ENCODE data around the gene HERC4.
"Not testable (repeated sequence)": the region's sequence is repeated elsewhere in the genome, so short reads cannot be mapped to it uniquely, and the experiment has no call there.

Gene HERC4

DNA sequence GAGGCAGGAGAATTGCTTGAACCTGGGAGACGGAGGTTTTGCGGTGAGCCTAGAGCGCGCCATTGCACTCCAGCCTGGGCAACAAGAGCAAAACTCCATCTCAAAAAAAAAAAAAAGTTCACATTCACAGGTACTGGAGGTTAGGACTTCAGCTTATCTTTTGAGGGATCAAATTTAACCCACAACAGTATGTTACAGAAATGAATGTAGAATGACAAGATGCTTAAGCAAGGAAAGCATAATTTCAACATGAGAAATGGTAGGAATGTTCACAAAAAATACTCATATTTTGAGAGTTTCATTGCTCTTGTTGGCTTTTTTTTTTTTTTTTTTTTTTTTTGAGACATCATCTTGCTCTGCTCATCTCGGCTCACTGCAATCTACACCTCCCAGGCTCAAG is 1.9 kb upstream of the HERC4 start:
- Histone ChIP-seq H3K9me3 (ENCODE audit: control insufficient read depth, insufficient read depth, low read length) (no peaks in the 10 kb centered on the region), H3K9ac (ENCODE audit: low read depth, low read length) (no peak overlapping the region), H3K27me3 (ENCODE audit: control insufficient read depth, insufficient read depth, low read length) (no peaks in the 10 kb centered on the region), H3K4me3 (ENCODE audit: low read depth, low read length) (no peak overlapping the region), H3K27ac (ENCODE audit: low read depth, low read length) (no peak overlapping the region), H3K4me1 (ENCODE audit: control insufficient read depth, insufficient read depth, low read length) (peaks cover 28% of the 10 kb centered on the region), H3K36me3 (ENCODE audit: control insufficient read depth, insufficient read depth, low read length) (0 out of 2 replicates have a peak, but pooled peaks cover 1% of the 10 kb centered on the region)

DNA sequence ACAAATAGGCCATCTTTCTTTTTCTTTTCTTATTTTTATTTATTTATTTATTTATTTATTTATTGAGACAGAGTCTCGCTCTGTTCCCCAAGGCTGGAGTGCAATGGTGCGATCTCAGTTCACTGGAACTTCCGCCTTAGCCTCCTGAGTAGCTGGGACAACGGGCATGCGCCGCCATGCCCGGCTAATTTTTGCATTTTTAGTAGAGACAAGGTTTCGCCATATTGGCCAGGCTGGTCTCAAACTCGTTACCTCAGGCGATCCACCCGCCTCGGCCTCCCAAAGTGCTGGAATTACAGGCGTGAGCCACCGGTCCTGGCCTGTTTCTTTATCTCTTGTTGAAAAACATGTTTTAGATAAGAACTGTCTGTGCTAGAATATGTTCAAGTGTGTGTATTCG is 998 bp upstream of the HERC4 start:
- peaks cover 27% of the 10 kb centered on the region for H3K4me1 ChIP-seq (ENCODE audit: control insufficient read depth, insufficient read depth, low read length)
- not testable (repeated sequence) for H3K27ac ChIP-seq (ENCODE audit: low read depth, low read length); H3K4me3 ChIP-seq (ENCODE audit: low read depth, low read length); H3K9ac ChIP-seq (ENCODE audit: low read depth, low read length); H3K27me3 ChIP-seq (ENCODE audit: control insufficient read depth, insufficient read depth, low read length); H3K9me3 ChIP-seq (ENCODE audit: control insufficient read depth, insufficient read depth, low read length)
- H3K36me3 ChIP-seq (ENCODE audit: control insufficient read depth, insufficient read depth, low read length): peaks cover 11% of the 10 kb centered on the region

DNA sequence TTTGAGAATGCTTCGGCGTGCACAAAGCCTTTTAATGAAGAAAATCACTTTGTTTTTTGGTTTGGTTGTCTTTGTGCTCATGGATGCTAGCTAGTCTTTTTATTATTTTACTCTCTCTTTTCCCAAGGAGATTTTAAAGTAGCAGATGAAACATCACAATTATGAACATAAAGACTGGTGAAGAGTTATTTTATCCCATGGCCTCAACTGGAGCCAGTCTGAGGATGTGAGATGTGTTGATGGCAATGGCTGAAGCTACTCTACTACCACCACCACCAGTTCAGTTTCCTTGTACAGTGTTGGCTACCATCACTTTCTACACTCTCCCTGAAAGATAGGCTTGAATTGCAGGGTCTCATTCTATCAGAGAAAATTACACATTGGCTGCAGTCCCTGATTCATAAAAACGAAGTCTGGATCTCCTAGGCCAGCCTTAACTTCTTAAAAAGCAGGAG is 494 bp upstream of the HERC4 start:
- Histone ChIP-seq H3K4me3 (ENCODE audit: low read depth, low read length) (peak overlapping the region; percentile 40), H3K9ac (ENCODE audit: low read depth, low read length) (no peak overlapping the region; the same call in 1 of the 2 replicates), H3K27ac (ENCODE audit: low read depth, low read length) (peak overlapping the region; percentile 52), H3K27me3 (ENCODE audit: control insufficient read depth, insufficient read depth, low read length) (no peaks in the 10 kb centered on the region), H3K4me1 (ENCODE audit: control insufficient read depth, insufficient read depth, low read length) (peaks cover 29% of the 10 kb centered on the region), H3K9me3 (ENCODE audit: control insufficient read depth, insufficient read depth, low read length) (no peaks in the 10 kb centered on the region), H3K36me3 (ENCODE audit: control insufficient read depth, insufficient read depth, low read length) (peaks cover 14% of the 10 kb centered on the region)

DNA sequence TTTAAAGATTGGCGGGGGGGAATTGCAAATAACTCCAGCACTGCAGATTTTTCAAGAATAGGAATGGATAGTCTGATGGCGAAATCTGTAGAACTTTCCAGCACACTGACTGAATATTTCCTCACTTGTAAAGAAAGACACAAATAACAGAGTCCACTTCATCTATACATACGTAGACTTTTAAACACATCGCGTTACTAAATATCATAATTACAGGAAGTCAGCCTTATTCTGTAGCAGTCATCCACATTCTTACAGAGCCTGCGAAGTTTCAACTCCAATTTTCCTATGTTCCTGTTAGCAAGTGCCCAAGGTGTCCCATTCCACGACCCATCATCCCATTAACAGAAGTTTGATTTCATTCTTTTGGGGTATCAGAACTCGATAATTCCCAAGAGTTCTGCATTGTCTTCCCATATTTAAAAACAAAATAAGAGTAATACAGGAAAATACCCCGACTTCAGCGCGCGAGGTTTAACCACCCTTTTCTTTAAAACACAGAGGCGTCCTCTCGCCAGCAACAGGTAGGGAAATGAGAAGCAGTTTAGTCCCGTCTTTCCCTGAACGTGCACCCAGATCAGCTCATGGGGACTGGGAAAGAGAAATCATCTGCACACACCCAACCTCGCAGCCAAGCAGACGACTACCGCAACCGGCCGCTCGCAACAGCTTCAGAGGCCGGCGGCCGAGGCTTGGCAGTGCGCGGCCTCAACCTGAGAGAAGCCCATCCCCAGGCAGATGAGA is 880 bp downstream of the HERC4 start:
- H3K27me3 ChIP-seq (ENCODE audit: control insufficient read depth, insufficient read depth, low read length): no peaks in the 10 kb centered on the region
- H3K27ac ChIP-seq (ENCODE audit: low read depth, low read length): peak overlapping the region; percentile 97
- no peaks in the 10 kb centered on the region for H3K9me3 ChIP-seq (ENCODE audit: control insufficient read depth, insufficient read depth, low read length)
- H3K36me3 ChIP-seq (ENCODE audit: control insufficient read depth, insufficient read depth, low read length): peaks cover 22% of the 10 kb centered on the region
- H3K4me3 ChIP-seq (ENCODE audit: low read depth, low read length): peak overlapping the region; percentile 91
- H3K9ac ChIP-seq (ENCODE audit: low read depth, low read length): peak overlapping the region; percentile 76
- peaks cover 29% of the 10 kb centered on the region for H3K4me1 ChIP-seq (ENCODE audit: control insufficient read depth, insufficient read depth, low read length)

DNA sequence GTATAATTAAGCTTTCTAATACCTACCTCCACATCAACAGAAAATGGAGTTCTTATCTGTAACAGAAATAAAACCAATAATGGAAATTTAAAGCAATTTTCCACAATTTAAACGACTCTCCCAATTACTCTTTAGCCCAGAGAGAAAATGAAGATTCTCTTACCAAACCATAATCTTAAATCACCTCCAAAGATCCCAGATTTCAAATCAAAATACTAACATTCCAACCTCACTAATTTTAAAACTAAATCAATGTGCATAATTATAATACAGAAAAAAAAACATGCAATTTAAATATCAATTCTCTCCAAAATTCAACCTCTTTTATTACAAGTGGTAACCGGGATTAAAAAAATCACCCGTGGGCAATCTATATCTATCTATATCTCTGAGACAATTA is 1.5 kb downstream of the HERC4 start:
- H3K36me3 ChIP-seq (ENCODE audit: control insufficient read depth, insufficient read depth, low read length): peaks cover 28% of the 10 kb centered on the region
- H3K4me3 ChIP-seq (ENCODE audit: low read depth, low read length): peak overlapping the region; percentile 91
- H3K9me3 ChIP-seq (ENCODE audit: control insufficient read depth, insufficient read depth, low read length): no peaks in the 10 kb centered on the region
- peaks cover 29% of the 10 kb centered on the region for H3K4me1 ChIP-seq (ENCODE audit: control insufficient read depth, insufficient read depth, low read length)
- no peak overlapping the region for H3K27ac ChIP-seq (ENCODE audit: low read depth, low read length)
- peak overlapping the region; percentile 76; the same call in 1 of the 2 replicates for H3K9ac ChIP-seq (ENCODE audit: low read depth, low read length)
- H3K27me3 ChIP-seq (ENCODE audit: control insufficient read depth, insufficient read depth, low read length): no peaks in the 10 kb centered on the region

DNA sequence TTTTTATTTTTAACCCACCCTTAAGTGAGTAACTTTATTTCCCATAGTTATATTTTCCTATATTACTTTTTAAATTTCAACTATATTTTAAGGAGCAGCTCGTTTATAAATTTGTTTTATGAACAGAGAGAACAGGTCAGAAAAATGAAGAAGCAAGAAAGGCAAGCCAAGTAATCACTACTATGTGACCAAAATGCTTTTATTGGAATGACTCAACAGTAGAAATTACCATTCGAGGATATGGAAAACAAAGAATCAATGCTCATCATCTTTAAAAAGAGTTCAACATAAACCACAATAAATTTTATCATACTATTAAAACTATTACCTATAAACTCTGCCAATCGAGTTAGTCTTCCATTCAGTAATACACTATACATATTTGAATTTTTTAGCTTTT is 7.6 kb downstream of the HERC4 start:
- Histone ChIP-seq H3K4me1 (ENCODE audit: control insufficient read depth, insufficient read depth, low read length) (peaks cover 12% of the 10 kb centered on the region; the same call in 1 of the 2 replicates), H3K36me3 (ENCODE audit: control insufficient read depth, insufficient read depth, low read length) (peaks cover 43% of the 10 kb centered on the region), H3K4me3 (ENCODE audit: low read depth, low read length) (no peak overlapping the region), H3K27ac (ENCODE audit: low read depth, low read length) (no peak overlapping the region), H3K9ac (ENCODE audit: low read depth, low read length) (no peak overlapping the region), H3K9me3 (ENCODE audit: control insufficient read depth, insufficient read depth, low read length) (no peaks in the 10 kb centered on the region), H3K27me3 (ENCODE audit: control insufficient read depth, insufficient read depth, low read length) (no peaks in the 10 kb centered on the region)

DNA sequence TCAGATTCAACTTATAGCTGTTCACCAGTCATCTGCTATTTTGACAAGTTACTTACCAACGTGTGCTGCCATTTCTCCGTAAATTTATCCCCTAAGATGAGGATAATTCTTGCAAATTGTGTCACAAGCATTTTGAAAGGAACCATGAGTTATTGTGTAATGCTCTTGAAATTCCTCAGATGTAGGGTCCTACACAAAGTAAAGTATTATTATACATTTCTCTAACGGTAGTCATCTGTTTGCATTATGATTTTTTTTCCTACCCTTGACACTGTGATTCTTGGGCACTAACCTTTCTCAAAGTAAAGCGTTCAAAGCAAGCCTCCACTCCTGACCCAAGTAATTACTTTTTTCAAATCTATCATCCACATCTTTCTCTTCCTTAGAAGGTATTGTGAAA is 8.1 kb downstream of the HERC4 start:
- Histone ChIP-seq H3K36me3 (ENCODE audit: control insufficient read depth, insufficient read depth, low read length) (peaks cover 42% of the 10 kb centered on the region), H3K9ac (ENCODE audit: low read depth, low read length) (no peak overlapping the region), H3K4me3 (ENCODE audit: low read depth, low read length) (no peak overlapping the region), H3K27ac (ENCODE audit: low read depth, low read length) (no peak overlapping the region), H3K4me1 (ENCODE audit: control insufficient read depth, insufficient read depth, low read length) (peaks cover 7% of the 10 kb centered on the region; the same call in 1 of the 2 replicates), H3K27me3 (ENCODE audit: control insufficient read depth, insufficient read depth, low read length) (no peaks in the 10 kb centered on the region), H3K9me3 (ENCODE audit: control insufficient read depth, insufficient read depth, low read length) (no peaks in the 10 kb centered on the region)

DNA sequence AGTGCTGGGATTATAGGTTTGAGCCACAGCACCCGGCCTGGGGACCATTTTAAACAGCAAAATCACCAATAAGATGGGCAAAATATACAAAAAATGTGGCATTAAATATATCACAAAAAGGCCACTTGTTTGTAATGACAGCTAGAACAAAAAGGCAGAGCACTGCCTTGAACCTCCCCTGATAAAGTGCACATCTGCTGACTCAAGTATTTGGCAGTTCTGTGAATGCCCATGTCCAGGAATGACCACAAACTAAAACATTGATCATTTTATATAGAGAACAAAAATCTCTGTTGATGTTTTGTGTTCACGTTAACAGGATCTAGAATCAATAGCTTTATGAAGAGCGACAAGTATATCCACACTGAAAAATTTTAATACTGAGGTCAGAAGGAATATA is 21.5 kb downstream of the HERC4 start:
- Histone ChIP-seq H3K4me3 (ENCODE audit: low read depth, low read length) (no peak overlapping the region), H3K27ac (ENCODE audit: low read depth, low read length) (no peak overlapping the region), H3K9ac (ENCODE audit: low read depth, low read length) (no peak overlapping the region), H3K27me3 (ENCODE audit: control insufficient read depth, insufficient read depth, low read length) (no peaks in the 10 kb centered on the region), H3K36me3 (ENCODE audit: control insufficient read depth, insufficient read depth, low read length) (peaks cover 10% of the 10 kb centered on the region), H3K4me1 (ENCODE audit: control insufficient read depth, insufficient read depth, low read length) (no peaks in the 10 kb centered on the region), H3K9me3 (ENCODE audit: control insufficient read depth, insufficient read depth, low read length) (no peaks in the 10 kb centered on the region)

DNA sequence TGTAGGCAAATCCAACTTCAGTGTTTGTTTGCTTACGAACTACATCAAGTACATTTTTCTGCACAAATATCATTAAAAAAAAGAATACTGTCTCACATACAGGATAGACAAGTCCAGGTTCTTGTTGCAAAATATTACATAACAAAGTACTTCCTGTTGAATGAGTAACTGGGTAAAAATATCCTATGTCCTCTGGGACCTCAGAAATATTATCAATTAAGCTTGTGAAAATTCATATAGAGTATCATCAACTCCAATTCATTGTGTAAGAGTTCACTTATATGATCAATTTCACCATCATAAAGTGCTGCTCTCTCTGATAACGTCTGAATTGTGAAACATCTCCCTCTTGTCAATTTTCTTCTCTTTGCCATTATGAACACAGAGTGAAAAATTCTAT is 22.6 kb downstream of the HERC4 start:
- Histone ChIP-seq H3K27me3 (ENCODE audit: control insufficient read depth, insufficient read depth, low read length) (no peaks in the 10 kb centered on the region), H3K36me3 (ENCODE audit: control insufficient read depth, insufficient read depth, low read length) (0 out of 2 replicates have a peak, but pooled peaks cover 3% of the 10 kb centered on the region), H3K9ac (ENCODE audit: low read depth, low read length) (no peak overlapping the region), H3K4me1 (ENCODE audit: control insufficient read depth, insufficient read depth, low read length) (peaks cover 2% of the 10 kb centered on the region; the same call in 1 of the 2 replicates), H3K4me3 (ENCODE audit: low read depth, low read length) (no peak overlapping the region), H3K9me3 (ENCODE audit: control insufficient read depth, insufficient read depth, low read length) (no peaks in the 10 kb centered on the region), H3K27ac (ENCODE audit: low read depth, low read length) (no peak overlapping the region)

DNA sequence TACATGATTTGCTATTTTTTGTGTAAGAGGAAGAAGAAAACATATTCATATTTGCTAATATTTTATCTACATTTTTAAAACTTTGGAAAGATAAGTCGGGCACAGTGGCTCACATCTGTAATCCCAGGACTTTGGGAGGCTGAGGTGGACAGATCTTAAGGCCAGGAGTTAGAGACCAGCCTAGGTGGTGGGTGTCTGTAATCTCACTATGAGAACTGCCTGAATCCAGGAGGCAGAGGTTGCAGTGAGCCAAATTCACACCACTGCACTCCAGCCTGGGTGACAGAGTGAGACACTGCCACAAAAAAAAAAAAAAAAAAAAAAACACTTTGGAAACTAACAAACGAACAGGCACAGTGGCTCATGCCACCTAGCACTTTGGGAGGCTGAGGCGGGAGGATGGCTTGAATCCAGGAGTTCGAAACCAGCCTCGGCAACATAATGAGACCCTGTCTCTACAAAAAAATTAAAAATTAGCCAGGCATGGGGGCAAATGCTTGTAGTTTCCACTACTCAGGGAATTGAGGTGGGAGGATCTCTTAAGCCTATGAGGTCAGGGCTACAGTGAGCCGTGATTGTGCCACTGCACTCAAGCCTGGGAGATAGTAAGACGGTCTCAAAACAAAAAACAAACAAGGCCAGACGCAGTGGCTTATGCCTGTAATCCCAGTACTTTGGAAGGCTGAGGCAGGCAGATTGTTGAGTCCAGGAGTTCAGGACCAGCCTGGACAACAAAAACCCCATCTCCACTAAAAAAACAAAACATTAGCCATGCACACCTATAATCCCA is 25.6 kb downstream of the HERC4 start:
- no peak overlapping the region for H3K4me3 ChIP-seq (ENCODE audit: low read depth, low read length)
- no peaks in the 10 kb centered on the region for H3K27me3 ChIP-seq (ENCODE audit: control insufficient read depth, insufficient read depth, low read length)
- H3K9me3 ChIP-seq (ENCODE audit: control insufficient read depth, insufficient read depth, low read length): no peaks in the 10 kb centered on the region
- H3K27ac ChIP-seq (ENCODE audit: low read depth, low read length): no peak overlapping the region
- no peaks in the 10 kb centered on the region; the same call in 1 of the 2 replicates for H3K36me3 ChIP-seq (ENCODE audit: control insufficient read depth, insufficient read depth, low read length)
- peaks cover 8% of the 10 kb centered on the region; the same call in 1 of the 2 replicates for H3K4me1 ChIP-seq (ENCODE audit: control insufficient read depth, insufficient read depth, low read length)
- H3K9ac ChIP-seq (ENCODE audit: low read depth, low read length): no peak overlapping the region

All from HUES48 (cell line).